ENCODE data around the gene ARMC6.
"Not testable (repeated sequence)": the region's sequence is repeated elsewhere in the genome, so short reads cannot be mapped to it uniquely, and the experiment has no call there.

DNA sequence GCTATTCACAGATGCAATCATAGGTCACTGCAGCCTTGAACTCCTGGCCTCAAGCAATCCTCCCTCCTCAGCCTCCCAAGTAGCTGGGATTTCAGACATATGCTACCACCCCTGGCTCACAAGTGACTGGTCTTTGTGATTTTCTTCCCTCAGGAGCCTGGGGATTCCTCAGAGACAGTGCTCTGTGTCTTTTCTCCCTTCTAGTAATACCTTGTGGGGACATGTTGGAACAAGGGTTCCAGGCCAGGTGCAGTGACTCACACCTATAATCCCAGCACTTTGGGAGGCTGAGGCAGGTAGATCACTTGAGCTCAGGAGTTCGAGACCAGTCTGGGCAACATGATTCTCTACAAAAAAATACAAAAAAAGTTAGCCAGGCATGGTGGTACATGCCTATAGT is 10.0 kb upstream of the ARMC6 start:
- TF ChIP-seq, protein P1, sequence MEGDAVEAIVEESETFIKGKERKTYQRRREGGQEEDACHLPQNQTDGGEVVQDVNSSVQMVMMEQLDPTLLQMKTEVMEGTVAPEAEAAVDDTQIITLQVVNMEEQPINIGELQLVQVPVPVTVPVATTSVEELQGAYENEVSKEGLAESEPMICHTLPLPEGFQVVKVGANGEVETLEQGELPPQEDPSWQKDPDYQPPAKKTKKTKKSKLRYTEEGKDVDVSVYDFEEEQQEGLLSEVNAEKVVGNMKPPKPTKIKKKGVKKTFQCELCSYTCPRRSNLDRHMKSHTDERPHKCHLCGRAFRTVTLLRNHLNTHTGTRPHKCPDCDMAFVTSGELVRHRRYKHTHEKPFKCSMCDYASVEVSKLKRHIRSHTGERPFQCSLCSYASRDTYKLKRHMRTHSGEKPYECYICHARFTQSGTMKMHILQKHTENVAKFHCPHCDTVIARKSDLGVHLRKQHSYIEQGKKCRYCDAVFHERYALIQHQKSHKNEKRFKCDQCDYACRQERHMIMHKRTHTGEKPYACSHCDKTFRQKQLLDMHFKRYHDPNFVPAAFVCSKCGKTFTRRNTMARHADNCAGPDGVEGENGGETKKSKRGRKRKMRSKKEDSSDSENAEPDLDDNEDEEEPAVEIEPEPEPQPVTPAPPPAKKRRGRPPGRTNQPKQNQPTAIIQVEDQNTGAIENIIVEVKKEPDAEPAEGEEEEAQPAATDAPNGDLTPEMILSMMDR (IDR thresholded peaks at IDR 0.05), result not testable (repeated sequence)
- TF ChIP-seq POLR2AphosphoS5 (IDR thresholded peaks at IDR 0.05; ENCODE audit: low read depth, low read length), result not testable (repeated sequence)
